ENCODE results near the gene XDH.

- TF ChIP-seq CTCF (conservative IDR thresholded peaks at IDR 0.05) = no peak
- no peak for TF ChIP-seq EZH2 (IDR thresholded peaks at IDR 0.05; ENCODE audit: low read depth)
Measured at GRCh38 chr2:31398881-31399280, 15.7 kb downstream of the XDH start.
